ENCODE measurements around the gene ABCC4.
A peak's percentile ranks its signal among the peaks of the same experiment; 100 is the strongest.

Gene ABCC4

GRCh38 chr13:95325485-95325884, 24.2 kb upstream of the ABCC4 start:
- no peaks in the 10 kb centered on the region; the same call in 1 of the 2 replicates for H3K4me1 ChIP-seq (ENCODE audit: control insufficient read depth, insufficient read depth, low read length)
- POLR2A ChIA-PET = interaction anchor here (0.7 kb wide), 1 partner anchor 12 kb away, joined by 6 read pairs; no protein-coding TSS in a partner anchor
- TF ChIP-seq ZNF202 (tag by site-specific recombination; IDR thresholded peaks at IDR 0.05; ENCODE audit: borderline replicate concordance) = no peak
- no peak for TF ChIP-seq ZNF140 (tag by site-specific recombination; IDR thresholded peaks at IDR 0.05)
- TF ChIP-seq ZNF112 (tag by site-specific recombination; IDR thresholded peaks at IDR 0.05) = no peak
- no peaks in the 10 kb centered on the region for H3K36me3 ChIP-seq (ENCODE audit: control insufficient read depth in 2 of 2, insufficient read depth in 1 of 2, low read length in 2 of 2)
- no peaks in the 10 kb centered on the region for H3K9me3 ChIP-seq (ENCODE audit: control insufficient read depth, insufficient read depth, low read depth, low read length)
- no peak overlapping the region for H3K4me3 ChIP-seq (ENCODE audit: low read depth, low read length)
- no peak overlapping the region for H3K27ac ChIP-seq (ENCODE audit: extremely low read depth, low read depth, low read length)
- CTCF ChIA-PET = no interaction called here

- no peak for TF ChIP-seq SCRT1 (tag by site-specific recombination; IDR thresholded peaks at IDR 0.05; ENCODE audit: borderline replicate concordance)
- peak; percentile 46; the same call in 1 of the 2 replicates for TF ChIP-seq PRDM6 (tag by site-specific recombination; IDR thresholded peaks at IDR 0.05)
- peak; percentile 67 for TF ChIP-seq FEZF1 (tag by site-specific recombination; IDR thresholded peaks at IDR 0.05)
- POLR2A ChIA-PET = no interaction called here
- Histone ChIP-seq H3K4me1 (ENCODE audit: control insufficient read depth, insufficient read depth, low read length) (peaks cover 2% of the 10 kb centered on the region; the same call in 1 of the 2 replicates), H3K36me3 (ENCODE audit: control insufficient read depth in 2 of 2, insufficient read depth in 1 of 2, low read length in 2 of 2) (no peaks in the 10 kb centered on the region), H3K4me3 (ENCODE audit: low read depth, low read length) (no peak overlapping the region), H3K9me3 (ENCODE audit: control insufficient read depth, insufficient read depth, low read depth, low read length) (no peaks in the 10 kb centered on the region), H3K27ac (ENCODE audit: extremely low read depth, low read depth, low read length) (no peak overlapping the region)
- CTCF ChIA-PET = interaction anchor here (0.7 kb wide), 1 partner anchor 80 kb away, joined by 3 read pairs; no protein-coding TSS in a partner anchor
These were observed 22.8 kb upstream of the ABCC4 start for GRCh38 chr13:95323930-95324662.

GRCh38 chr13:95319551-95320274, 18.5 kb upstream of the ABCC4 start:
- Histone ChIP-seq H3K36me3 (ENCODE audit: control insufficient read depth in 2 of 2, insufficient read depth in 1 of 2, low read length in 2 of 2) (no peaks in the 10 kb centered on the region), H3K9me3 (ENCODE audit: control insufficient read depth, insufficient read depth, low read depth, low read length) (no peaks in the 10 kb centered on the region), H3K27ac (ENCODE audit: extremely low read depth, low read depth, low read length) (no peak overlapping the region), H3K4me3 (ENCODE audit: low read depth, low read length) (no peak overlapping the region), H3K4me1 (ENCODE audit: control insufficient read depth, insufficient read depth, low read length) (peaks cover 3% of the 10 kb centered on the region; the same call in 1 of the 2 replicates)
- ChIA-PET CTCF (no interaction called here), POLR2A (interaction anchor here (0.6 kb wide), 1 partner anchor 35 kb away, joined by 6 read pairs; no protein-coding TSS in a partner anchor)
- TF ChIP-seq SP3 (tag by site-specific recombination; IDR thresholded peaks at IDR 0.05) (no peak), ZBTB8A (tag by site-specific recombination; IDR thresholded peaks at IDR 0.05) (no peak), GLI4 (tag by site-specific recombination; IDR thresholded peaks at IDR 0.05) (no peak), ZNF488 (tag by site-specific recombination; IDR thresholded peaks at IDR 0.05) (no peak), OVOL3 (tag by site-specific recombination; IDR thresholded peaks at IDR 0.05) (no peak), ZNF350 (tag by site-specific recombination; IDR thresholded peaks at IDR 0.05) (no peak), ZNF37A (tag by site-specific recombination; IDR thresholded peaks at IDR 0.05) (no peak), ZNF302 (tag by site-specific recombination; IDR thresholded peaks at IDR 0.05; ENCODE audit: low read depth) (no peak), ZSCAN16 (tag by site-specific recombination; IDR thresholded peaks at IDR 0.05) (no peak), ZNF843 (tag by site-specific recombination; IDR thresholded peaks at IDR 0.05) (peak; percentile 55), HOXC10 (CRISPR knock-in tag; IDR thresholded peaks at IDR 0.05) (no peak), ZSCAN5A (tag by site-specific recombination; IDR thresholded peaks at IDR 0.05) (no peak), ZNF449 (tag by site-specific recombination; IDR thresholded peaks at IDR 0.05) (no peak), ZNF23 (tag by site-specific recombination; IDR thresholded peaks at IDR 0.05; ENCODE audit: borderline replicate concordance) (no peak), ZNF174 (tag by site-specific recombination; IDR thresholded peaks at IDR 0.05) (no peak), ZNF664 (tag by site-specific recombination; IDR thresholded peaks at IDR 0.05) (no peak), ZNF623 (tag by site-specific recombination; IDR thresholded peaks at IDR 0.05) (no peak), FEZF1 (tag by site-specific recombination; IDR thresholded peaks at IDR 0.05) (no peak), KLF10 (tag by site-specific recombination; IDR thresholded peaks at IDR 0.05) (no peak)
